Trophoblast cell (in vitro differentiated cells and primary cell): ENCODE results near the gene ZFR2.

Experiments
- DNase-seq, 2 donors: peaks; one replicate each; pipeline ENCODE4 v3.0.0-alpha.2; 2016
- H2AFZ ChIP-seq: 2 replicates; pipeline ENCODE4 v1.6.1; 2013; ENCODE audit warnings: low read length, moderate library complexity, mild to moderate bottlenecking; ENCODE audit not compliant: insufficient read depth, poor library complexity
- H2AK5ac ChIP-seq: 2 replicates; pipeline ENCODE4 v1.6.1; 2013; ENCODE audit warnings: mild to moderate bottlenecking, low read length
- H2BK120ac ChIP-seq: 2 replicates; pipeline ENCODE4 v1.6.1; 2013; ENCODE audit warnings: low read length, mild to moderate bottlenecking, moderate library complexity; ENCODE audit not compliant: insufficient read depth, poor library complexity
- H2BK12ac ChIP-seq: 2 replicates; pipeline ENCODE4 v1.6.1; 2013; ENCODE audit warnings: mild to moderate bottlenecking, low read length, moderate library complexity
- H2BK5ac ChIP-seq: 2 replicates; pipeline ENCODE4 v1.6.1; 2013; ENCODE audit warnings: low read length, low read depth, moderate library complexity, mild to moderate bottlenecking; ENCODE audit not compliant: poor library complexity
- H3K14ac ChIP-seq: 2 replicates; pipeline ENCODE4 v1.6.1; 2013; ENCODE audit warnings: mild to moderate bottlenecking, low read length
- H3K18ac ChIP-seq: 2 replicates; pipeline ENCODE4 v1.6.1; 2013; ENCODE audit warnings: mild to moderate bottlenecking, low read length
- H3K23ac ChIP-seq: 2 replicates; pipeline ENCODE4 v1.6.1; 2013; ENCODE audit warnings: low read length
- H3K27ac ChIP-seq: 2 replicates; pipeline ENCODE4 v1.5.1; 2013; ENCODE audit warnings: low read depth, mild to moderate bottlenecking, inconsistent platforms, low read length, moderate library complexity
- H3K27me3 ChIP-seq: 2 replicates; pipeline ENCODE4 v1.6.1; 2013; ENCODE audit warnings: inconsistent platforms, mild to moderate bottlenecking, low read length, moderate library complexity; ENCODE audit not compliant: insufficient read depth
- H3K36me3 ChIP-seq, 2 experiments: 1 replicate in 1 of 2; 2 replicates in 1 of 2; pipeline ENCODE4 v1.6.1; 2013; ENCODE audit warnings: low read length in 2 of 2, mild to moderate bottlenecking in 2 of 2, moderate library complexity in 1 of 2; ENCODE audit not compliant: insufficient read depth in 2 of 2, control insufficient read depth in 1 of 2
- H3K4ac ChIP-seq: 2 replicates; pipeline ENCODE4 v1.6.1; 2013; ENCODE audit warnings: low read depth, mild to moderate bottlenecking, low read length, moderate library complexity
- H3K4me1 ChIP-seq, 2 experiments: 1 replicate in 1 of 2; 2 replicates in 1 of 2; pipeline ENCODE4 v1.6.1; 2013; ENCODE audit warnings: low read length in 2 of 2, mild to moderate bottlenecking in 2 of 2, moderate library complexity in 1 of 2; ENCODE audit not compliant: insufficient read depth in 2 of 2, control insufficient read depth in 1 of 2
- H3K4me2 ChIP-seq: 2 replicates; pipeline ENCODE4 v1.6.1; 2013; ENCODE audit warnings: inconsistent platforms, mild to moderate bottlenecking, low read length, moderate library complexity
- H3K4me3 ChIP-seq: 2 replicates; pipeline ENCODE4 v1.5.1; 2013; ENCODE audit warnings: mild to moderate bottlenecking, low read depth, low read length, inconsistent platforms
- H3K79me1 ChIP-seq: one replicate; pipeline ENCODE4 v1.6.1; 2013; ENCODE audit warnings: low read length
- H3K79me2 ChIP-seq: 2 replicates; pipeline ENCODE4 v1.6.1; 2013; ENCODE audit warnings: low read length, mild to moderate bottlenecking; ENCODE audit not compliant: control insufficient read depth, insufficient read depth, poor library complexity
- H3K9ac ChIP-seq: 2 replicates; pipeline ENCODE4 v1.6.1; 2013; ENCODE audit warnings: mild to moderate bottlenecking, low read length
- H3K9me3 ChIP-seq: 2 replicates; pipeline ENCODE4 v1.6.1; 2013; ENCODE audit warnings: low read depth, mild to moderate bottlenecking, control low read depth, inconsistent platforms, low read length; ENCODE audit not compliant: insufficient read depth
- H4K12ac ChIP-seq: 2 replicates; pipeline ENCODE4 v1.6.1; 2013; ENCODE audit warnings: low read depth, mild to moderate bottlenecking, low read length, moderate library complexity
- H4K8ac ChIP-seq: 2 replicates; pipeline ENCODE4 v1.6.1; 2013; ENCODE audit warnings: low read depth, mild to moderate bottlenecking, low read length, moderate library complexity
- H4K91ac ChIP-seq: one replicate; pipeline ENCODE4 v1.6.1; 2013; ENCODE audit warnings: low read depth, mild to moderate bottlenecking, low read length, moderate library complexity
- whole genome bisulfite sequencing: extraction: QIAGEN DNeasy Blood & Tissue Kit; methylation state at CpG from one replicate; pipeline ENCODE4 v1.1.7; 2013; ENCODE audit warnings: missing lambda C conversion rate; ENCODE audit not compliant: insufficient read length, insufficient coverage; ENCODE audit errors: extremely low coverage; 5-methylcytosine and 5-hydroxymethylcytosine counted together

Gene ZFR2

GRCh38 chr19:3873151-3873550 is 4.3 kb upstream of the ZFR2 start:
- H3K23ac ChIP-seq: no peak overlapping the region
- no peak overlapping the region for H3K4me2 ChIP-seq
- peaks cover 10% of the 10 kb centered on the region for H3K27me3 ChIP-seq
- no peak overlapping the region for H3K18ac ChIP-seq
- H3K9ac ChIP-seq: no peak overlapping the region
- no peaks in the 10 kb centered on the region for H3K79me1 ChIP-seq
- no peak overlapping the region for H4K8ac ChIP-seq
- no peak overlapping the region for H4K12ac ChIP-seq
- H2BK12ac ChIP-seq: no peak overlapping the region
- no peak overlapping the region for H2AK5ac ChIP-seq
- no peak overlapping the region for H3K14ac ChIP-seq
- H2AFZ ChIP-seq: no peak overlapping the region
- H3K27ac ChIP-seq: no peak overlapping the region
- H3K4ac ChIP-seq: no peak overlapping the region
- peaks cover 8% of the 10 kb centered on the region for H3K9me3 ChIP-seq
- no peak overlapping the region for H2BK120ac ChIP-seq
- H3K36me3 ChIP-seq: no peaks in the 10 kb centered on the region
- no peaks in the 10 kb centered on the region for H3K79me2 ChIP-seq
- H4K91ac ChIP-seq: no peak overlapping the region
- H2BK5ac ChIP-seq: no peak overlapping the region
- H3K4me3 ChIP-seq: no peak overlapping the region
- no CpG with 5 or more reads among the region's 4 CpGs for WGBS
- DNase-seq: no peak
- H3K4me1 ChIP-seq: no peaks in the 10 kb centered on the region

GRCh38 chr19:3867971-3868769 is 668 bp downstream of the ZFR2 start:
- H3K27me3 ChIP-seq: peaks cover 10% of the 10 kb centered on the region
- WGBS: no CpG with 5 or more reads among the region's 30 CpGs

GRCh38 chr19:3866910-3867638 is 1.8 kb downstream of the ZFR2 start:
- Histone ChIP-seq H4K12ac (no peak overlapping the region), H2BK5ac (no peak overlapping the region), H4K91ac (no peak overlapping the region), H2AFZ (no peak overlapping the region), H2BK12ac (no peak overlapping the region), H3K18ac (no peak overlapping the region), H3K23ac (no peak overlapping the region), H3K4me2 (no peak overlapping the region), H3K14ac (no peak overlapping the region), H3K4me1 (no peaks in the 10 kb centered on the region), H3K9me3 (peaks cover 8% of the 10 kb centered on the region), H3K79me1 (no peaks in the 10 kb centered on the region), H3K79me2 (no peaks in the 10 kb centered on the region), H3K4me3 (no peak overlapping the region), H3K36me3 (no peaks in the 10 kb centered on the region), H2BK120ac (no peak overlapping the region), H3K4ac (no peak overlapping the region), H4K8ac (no peak overlapping the region), H3K9ac (no peak overlapping the region), H3K27me3 (peaks cover 10% of the 10 kb centered on the region), H2AK5ac (no peak overlapping the region), H3K27ac (no peak overlapping the region)
- no CpG with 5 or more reads among the region's 14 CpGs for WGBS
- DNase-seq: no peak

More at GRCh38 chr19:3867971-3868769, 668 bp downstream of the ZFR2 start:
- no peaks in the 10 kb centered on the region for H3K79me1 ChIP-seq
- H4K12ac ChIP-seq: no peak overlapping the region
- H4K91ac ChIP-seq: no peak overlapping the region
- peak overlapping the region; percentile 58 for H3K4me3 ChIP-seq
- no peak for DNase-seq
- H3K36me3 ChIP-seq: no peaks in the 10 kb centered on the region
- H3K4ac ChIP-seq: no peak overlapping the region
- H2BK5ac ChIP-seq: no peak overlapping the region
- peaks cover 8% of the 10 kb centered on the region for H3K9me3 ChIP-seq
- peak overlapping the region; percentile 50 for H3K4me2 ChIP-seq
- H3K23ac ChIP-seq: no peak overlapping the region
- H2BK12ac ChIP-seq: no peak overlapping the region
- H3K14ac ChIP-seq: no peak overlapping the region
- H3K27ac ChIP-seq: no peak overlapping the region
- H4K8ac ChIP-seq: no peak overlapping the region
- no peak overlapping the region for H3K18ac ChIP-seq
- H3K79me2 ChIP-seq: no peaks in the 10 kb centered on the region
- no peak overlapping the region for H2AK5ac ChIP-seq
- no peak overlapping the region for H2BK120ac ChIP-seq
- no peaks in the 10 kb centered on the region for H3K4me1 ChIP-seq
- H2AFZ ChIP-seq: no peak overlapping the region
- no peak overlapping the region for H3K9ac ChIP-seq

GRCh38 chr19:3863648-3864047 is 5.2 kb downstream of the ZFR2 start:
- Histone ChIP-seq H2AK5ac (no peak overlapping the region), H4K12ac (no peak overlapping the region), H3K9ac (no peak overlapping the region), H2BK120ac (no peak overlapping the region), H3K14ac (no peak overlapping the region), H3K18ac (no peak overlapping the region), H3K4ac (no peak overlapping the region), H3K79me1 (no peaks in the 10 kb centered on the region), H3K79me2 (no peaks in the 10 kb centered on the region), H3K4me2 (no peak overlapping the region), H3K27me3 (peaks cover 3% of the 10 kb centered on the region), H3K23ac (no peak overlapping the region), H3K4me3 (no peak overlapping the region), H2AFZ (no peak overlapping the region), H4K91ac (no peak overlapping the region), H3K27ac (no peak overlapping the region), H3K36me3 (no peaks in the 10 kb centered on the region), H2BK12ac (no peak overlapping the region), H3K4me1 (no peaks in the 10 kb centered on the region), H4K8ac (no peak overlapping the region), H2BK5ac (no peak overlapping the region), H3K9me3 (no peaks in the 10 kb centered on the region)
- DNase-seq: no peak
- WGBS: no CpG with 5 or more reads among the region's 12 CpGs
